Gastroesophageal sphincter (tissue), 3 donors: ENCODE results near the gene EXOSC9.

Experiments
- POLR2A ChIP-seq, 2 donors: fragments of 450-650 bp; IDR thresholded peaks; one replicate each; pipeline ENCODE4 v1.6.1; 2017; ENCODE audit warnings: antibody characterized with exemption in 2 of 2, mild to moderate bottlenecking in 2 of 2, moderate library complexity in 1 of 2
- TF ChIP-seq, protein P1 (sequence below), 4 experiments: fragments of 200-600 bp in 2 of 4; fragments of 450-650 bp in 2 of 4; sonication (generic) in 1 of 4; IDR thresholded peaks; one replicate each; pipeline ENCODE4 v1.5.1; 2017 to 2019; ENCODE audit warnings: antibody characterized with exemption in 4 of 4, mild to moderate bottlenecking in 2 of 4, moderate library complexity in 2 of 4

DNA sequence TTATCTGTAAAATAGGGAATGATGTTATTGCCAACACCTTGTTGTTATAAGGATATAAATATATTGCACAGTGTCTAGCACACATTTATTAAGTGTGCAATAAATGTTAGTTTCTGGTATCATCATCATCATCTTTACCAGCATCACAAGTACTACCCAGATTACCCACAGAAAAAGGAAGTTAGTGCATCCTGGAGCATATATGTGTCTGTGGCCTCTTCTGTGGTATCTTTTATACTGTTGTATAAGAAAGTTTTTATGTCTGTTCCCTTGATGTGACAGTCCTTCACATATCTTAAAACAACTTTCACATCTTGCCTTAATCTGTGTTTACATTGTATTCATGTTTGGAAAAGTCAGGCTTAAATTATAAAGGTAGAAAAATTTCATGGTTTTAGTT, 10.0 kb downstream of the EXOSC9 start:
- TF ChIP-seq, protein P1, sequence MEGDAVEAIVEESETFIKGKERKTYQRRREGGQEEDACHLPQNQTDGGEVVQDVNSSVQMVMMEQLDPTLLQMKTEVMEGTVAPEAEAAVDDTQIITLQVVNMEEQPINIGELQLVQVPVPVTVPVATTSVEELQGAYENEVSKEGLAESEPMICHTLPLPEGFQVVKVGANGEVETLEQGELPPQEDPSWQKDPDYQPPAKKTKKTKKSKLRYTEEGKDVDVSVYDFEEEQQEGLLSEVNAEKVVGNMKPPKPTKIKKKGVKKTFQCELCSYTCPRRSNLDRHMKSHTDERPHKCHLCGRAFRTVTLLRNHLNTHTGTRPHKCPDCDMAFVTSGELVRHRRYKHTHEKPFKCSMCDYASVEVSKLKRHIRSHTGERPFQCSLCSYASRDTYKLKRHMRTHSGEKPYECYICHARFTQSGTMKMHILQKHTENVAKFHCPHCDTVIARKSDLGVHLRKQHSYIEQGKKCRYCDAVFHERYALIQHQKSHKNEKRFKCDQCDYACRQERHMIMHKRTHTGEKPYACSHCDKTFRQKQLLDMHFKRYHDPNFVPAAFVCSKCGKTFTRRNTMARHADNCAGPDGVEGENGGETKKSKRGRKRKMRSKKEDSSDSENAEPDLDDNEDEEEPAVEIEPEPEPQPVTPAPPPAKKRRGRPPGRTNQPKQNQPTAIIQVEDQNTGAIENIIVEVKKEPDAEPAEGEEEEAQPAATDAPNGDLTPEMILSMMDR (IDR thresholded peaks at IDR 0.05): no peak
- TF ChIP-seq POLR2A (IDR thresholded peaks at IDR 0.05): no peak
